Mucosa of descending colon (tissue), 3 donors: ENCODE results near the gene CRYGS. TPM values are rescaled to one million over a fixed set of nuclear protein-coding genes. Genes with fewer than 3 reads are reported as not detected.

Experiments
- ATAC-seq: fragments of 200-7000 bp; cut with Tn5 transposase; one replicate; pipeline ENCODE4 v1.9.1; 2020; ENCODE audit warnings: mild to moderate bottlenecking, moderate library complexity
- DNase-seq, 3 donors: peaks; one replicate each; pipeline ENCODE4 v3.0.0-alpha.2; 2020
- H3K36me3 ChIP-seq: fragments of 200-600 bp; one replicate; pipeline ENCODE4 v1.8.0; 2021; ENCODE audit warnings: low read depth, mild to moderate bottlenecking
- H3K4me1 ChIP-seq: fragments of 200-600 bp; one replicate; pipeline ENCODE4 v1.8.0; 2021; ENCODE audit warnings: low read depth, mild to moderate bottlenecking
- H3K4me3 ChIP-seq: fragments of 200-600 bp; one replicate; pipeline ENCODE4 v1.8.0; 2021; ENCODE audit warnings: mild to moderate bottlenecking
- H3K9me3 ChIP-seq: fragments of 200-600 bp; one replicate; pipeline ENCODE4 v1.8.0; 2021; ENCODE audit warnings: mild to moderate bottlenecking
- intact Hi-C, 2 donors: fragments of 100-400 bp; cut with DNase I in 1 of 2; cut with micrococcal nuclease in 1 of 2; formaldehyde crosslinking; loops; one replicate each; pipeline versions ENCODE4 v1.11.0 to v1.11.1; 2022; cut with DNase I, micrococcal nuclease
- long read RNA-seq, 2 donors: library from polyadenylated mRNA; unstranded; transcript quantifications; one replicate each; pipeline ENCODE4 v2.0.0, GENCODE V29; 2019 to 2021
- total RNA-seq, 3 donors: library from RNA; stranded (reverse); fragmentation: NEBNext Ultra II Directional in 2 of 3; extraction: Animal tissue kit (Norgen Biotek cat#: 25700) in 2 of 3; gene quantifications; one replicate each; pipeline versions ENCODE4 v1.2.1 to v1.2.4, GENCODE V29; 2021 to 2023
- TF ChIP-seq, protein P1 (sequence below): fragments of 200-600 bp; IDR thresholded peaks from one replicate; pipeline ENCODE4 v1.8.0; 2022; ENCODE audit warnings: antibody characterized with exemption, mild to moderate bottlenecking
- donor health status: DM: no; HTN: no; CAD: no; lungs with moderate emphysema.
- donor health status: DM: no; HTN: no; CAD: no.
- donor health status: DM: no; HTN: yes; CAD: no.

Gene CRYGS
- 1 to 10 TPM; 3.2 to 3.9 (median 3.8) TPM for total RNA-seq
- long read RNA-seq, donor 1: 0 reads
- long read RNA-seq, donor 2: 0 reads

GRCh38 chr3:186544281-186544680 is at the start of gene CRYGS:
TSS of gene CRYGS (minus strand) at chr3:186544380. CDS start at chr3:186544326, 54 bp downstream.
- H3K36me3 ChIP-seq: no peaks in the 10 kb centered on the region
- DNase-seq (no peak), ATAC-seq (no peak)
- no peak within 1 kb of the TSS for H3K4me3 ChIP-seq
- H3K4me1 ChIP-seq: no peaks in the 10 kb centered on the region
- intact Hi-C loops: loop anchor here (5.0 to 10.0 kb wide), 4 partner anchors 282 to 562 kb away; no protein-coding TSS in a partner anchor
- H3K9me3 ChIP-seq: no peaks in the 10 kb centered on the region
- TF ChIP-seq, protein P1, sequence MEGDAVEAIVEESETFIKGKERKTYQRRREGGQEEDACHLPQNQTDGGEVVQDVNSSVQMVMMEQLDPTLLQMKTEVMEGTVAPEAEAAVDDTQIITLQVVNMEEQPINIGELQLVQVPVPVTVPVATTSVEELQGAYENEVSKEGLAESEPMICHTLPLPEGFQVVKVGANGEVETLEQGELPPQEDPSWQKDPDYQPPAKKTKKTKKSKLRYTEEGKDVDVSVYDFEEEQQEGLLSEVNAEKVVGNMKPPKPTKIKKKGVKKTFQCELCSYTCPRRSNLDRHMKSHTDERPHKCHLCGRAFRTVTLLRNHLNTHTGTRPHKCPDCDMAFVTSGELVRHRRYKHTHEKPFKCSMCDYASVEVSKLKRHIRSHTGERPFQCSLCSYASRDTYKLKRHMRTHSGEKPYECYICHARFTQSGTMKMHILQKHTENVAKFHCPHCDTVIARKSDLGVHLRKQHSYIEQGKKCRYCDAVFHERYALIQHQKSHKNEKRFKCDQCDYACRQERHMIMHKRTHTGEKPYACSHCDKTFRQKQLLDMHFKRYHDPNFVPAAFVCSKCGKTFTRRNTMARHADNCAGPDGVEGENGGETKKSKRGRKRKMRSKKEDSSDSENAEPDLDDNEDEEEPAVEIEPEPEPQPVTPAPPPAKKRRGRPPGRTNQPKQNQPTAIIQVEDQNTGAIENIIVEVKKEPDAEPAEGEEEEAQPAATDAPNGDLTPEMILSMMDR: no peak

GRCh38 chr3:186593862-186594261 is 49.7 kb upstream of the CRYGS start:
- Histone ChIP-seq H3K9me3 (no peaks in the 10 kb centered on the region), H3K36me3 (no peaks in the 10 kb centered on the region), H3K4me1 (no peaks in the 10 kb centered on the region), H3K4me3 (no peak overlapping the region)
- ATAC-seq (peak; percentile 12), DNase-seq (no peak)
- intact Hi-C loops: no loop called here
- TF ChIP-seq, protein P1: no peak

- ATAC-seq (no peak), DNase-seq (no peak)
- TF ChIP-seq, protein P1: no peak
- Histone ChIP-seq H3K4me3 (no peak overlapping the region), H3K9me3 (no peaks in the 10 kb centered on the region), H3K36me3 (no peaks in the 10 kb centered on the region), H3K4me1 (no peaks in the 10 kb centered on the region)
- intact Hi-C loops: no loop called here
These were observed 48.5 kb upstream of the CRYGS start for GRCh38 chr3:186592682-186593081.

GRCh38 chr3:186590580-186591295 is 46.6 kb upstream of the CRYGS start:
- intact Hi-C loops: no loop called here
- Histone ChIP-seq H3K36me3 (no peaks in the 10 kb centered on the region), H3K4me1 (no peaks in the 10 kb centered on the region), H3K9me3 (no peaks in the 10 kb centered on the region), H3K4me3 (no peak overlapping the region)
- TF ChIP-seq, protein P1: no peak
- DNase-seq (no peak), ATAC-seq (no peak)

DNA sequence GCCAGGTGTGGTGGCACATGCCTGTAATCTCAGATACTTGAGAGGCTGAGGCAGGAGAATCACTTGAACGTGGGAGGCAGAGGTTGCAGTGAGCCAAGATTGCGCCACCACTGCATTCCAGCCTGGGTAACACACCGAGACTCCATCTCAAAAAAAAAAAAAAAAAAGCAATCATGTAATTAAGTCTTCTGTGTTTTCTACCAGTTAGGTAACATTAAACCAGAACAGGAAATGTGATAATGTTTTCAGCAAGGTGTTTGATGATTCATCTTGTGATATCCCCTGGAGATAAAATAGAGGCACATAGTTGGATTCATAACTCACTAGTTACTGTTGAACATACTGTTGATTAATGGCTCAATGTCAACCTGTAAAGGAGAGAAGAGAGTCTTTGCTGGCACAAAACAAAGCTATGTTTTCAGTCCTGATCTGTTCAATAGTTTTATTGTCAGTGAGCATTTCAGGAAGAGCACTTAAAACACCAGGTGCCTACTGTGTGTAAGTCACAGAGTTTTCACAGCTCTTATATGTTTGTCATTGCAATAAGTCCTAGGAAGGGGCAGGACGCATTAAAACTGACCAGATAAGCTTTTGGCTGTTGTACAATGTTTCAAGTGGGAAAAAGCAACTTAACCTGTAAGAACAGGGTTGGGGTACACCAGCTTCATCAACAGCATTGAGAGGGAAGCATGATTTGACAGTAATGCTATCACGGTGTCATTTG is 45.8 kb upstream of the CRYGS start:
- DNase-seq (no peak), ATAC-seq (peak; percentile 65)
- Histone ChIP-seq H3K36me3 (no peaks in the 10 kb centered on the region), H3K9me3 (no peaks in the 10 kb centered on the region), H3K4me3 (no peak overlapping the region), H3K4me1 (no peaks in the 10 kb centered on the region)
- intact Hi-C loops: no loop called here
- TF ChIP-seq, protein P1: no peak
